Body of pancreas (tissue), 4 donors: Measurements from ENCODE around the gene CETN1.

ENCODE experiments used
- CTCF ChIP-seq, 7 experiments: fragments of 450-650 bp in 4 of 7; fragments of 200-600 bp in 3 of 7; sonication (generic) in 3 of 7; IDR thresholded peaks; one replicate each; pipeline ENCODE4 v1.5.1; 2016 to 2019; ENCODE audit warnings: antibody characterized with exemption in 7 of 7
- POLR2A ChIP-seq, 3 donors: fragments of 450-650 bp; IDR thresholded peaks; one replicate each; pipeline ENCODE4 v1.6.1; 2016; ENCODE audit warnings: antibody characterized with exemption in 3 of 3, mild to moderate bottlenecking in 2 of 3

DNA sequence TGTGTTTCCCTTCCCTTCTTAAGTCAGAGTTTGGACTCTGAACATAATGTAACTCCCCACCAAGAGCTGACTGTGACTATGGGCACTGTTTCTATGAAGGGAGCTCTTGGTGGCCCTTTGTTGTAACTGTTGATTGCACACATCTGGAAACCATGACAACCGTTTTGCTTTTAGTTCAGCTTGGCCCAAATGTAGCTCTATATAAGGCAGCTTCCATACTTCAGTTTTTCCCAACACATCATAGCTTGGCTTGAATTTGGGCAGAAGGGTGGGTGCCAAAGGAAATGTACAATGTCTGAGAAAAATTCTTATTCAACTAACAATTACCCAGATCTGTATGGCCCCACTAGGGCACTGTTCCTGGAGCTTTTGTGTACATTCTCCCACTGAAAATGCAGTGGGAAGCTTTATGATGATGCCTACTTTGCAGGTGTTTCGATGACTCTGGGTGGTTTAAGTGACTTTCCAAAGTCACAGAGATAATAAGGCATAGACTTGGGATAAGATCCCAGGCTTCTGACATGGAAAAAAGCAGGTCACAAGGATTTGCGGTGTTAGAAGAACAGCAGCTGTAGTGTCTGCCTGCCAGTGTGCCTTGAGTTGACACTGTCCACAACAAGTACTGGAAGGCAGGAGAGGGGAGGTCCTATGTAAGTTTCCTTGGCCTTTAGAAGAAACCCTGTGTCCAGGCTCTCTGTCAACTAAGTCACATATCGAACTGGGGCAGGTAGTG, 2.4 kb upstream of the CETN1 start:
- no peak for TF ChIP-seq CTCF (IDR thresholded peaks at IDR 0.05)
- TF ChIP-seq POLR2A (IDR thresholded peaks at IDR 0.05) = no peak
